Small intestine (tissue), 7 donors: ENCODE measurements around the gene FMR1NB. TPM values are rescaled to one million over a fixed set of nuclear protein-coding genes. Genes with fewer than 3 reads are reported as not detected.

ENCODE experiments used
- DNase-seq, 2 donors: peaks; one replicate each; pipeline versions ENCODE4 v3.0.0 to v3.0.0-alpha.2; 2013
- FAIRE-seq: peaks from 2 replicates; lab custom pipeline; 2012; peaks lifted over from hg19 to GRCh38; lab: Jason Lieb, UNC
- H3K27ac ChIP-seq, 3 donors: one replicate each; pipeline ENCODE4 v1.5.1; 2013; ENCODE audit warnings: low read length in 2 of 3, mild to moderate bottlenecking in 2 of 3, control low read depth in 1 of 3, inconsistent platforms in 1 of 3, low read depth in 1 of 3, moderate library complexity in 1 of 3
- H3K27me3 ChIP-seq, 3 donors: one replicate each; pipeline ENCODE4 v1.6.1; 2013; ENCODE audit warnings: low read length in 3 of 3, inconsistent platforms in 1 of 3; ENCODE audit not compliant: control insufficient read depth in 3 of 3, insufficient read depth in 3 of 3
- H3K36me3 ChIP-seq, 3 donors: one replicate each; pipeline ENCODE4 v1.6.1; 2013; ENCODE audit warnings: low read length in 3 of 3, inconsistent platforms in 1 of 3, low read depth in 1 of 3, mild to moderate bottlenecking in 1 of 3, moderate library complexity in 1 of 3; ENCODE audit not compliant: control insufficient read depth in 3 of 3, insufficient read depth in 2 of 3
- H3K4me1 ChIP-seq, 3 donors: one replicate each; pipeline ENCODE4 v1.6.1; 2013; ENCODE audit warnings: low read length in 2 of 3, inconsistent platforms in 1 of 3, low read depth in 1 of 3, mild to moderate bottlenecking in 1 of 3, moderate library complexity in 1 of 3; ENCODE audit not compliant: control insufficient read depth in 3 of 3, insufficient read depth in 2 of 3
- H3K4me3 ChIP-seq, 3 donors: one replicate each; pipeline ENCODE4 v1.5.1; 2013; ENCODE audit warnings: low read length in 3 of 3, control low read depth in 1 of 3, inconsistent platforms in 1 of 3, low read depth in 1 of 3, mild to moderate bottlenecking in 1 of 3, moderate library complexity in 1 of 3
- H3K9me3 ChIP-seq, 2 donors: one replicate each; pipeline ENCODE4 v1.6.1; 2013; ENCODE audit warnings: low read depth in 1 of 2, low read length in 1 of 2; ENCODE audit not compliant: control insufficient read depth in 2 of 2, insufficient read depth in 1 of 2
- WGBS, 3 donors: extraction: QIAGEN DNeasy Blood & Tissue Kit; methylation state at CpG; one replicate each; pipeline ENCODE4 v1.1.7; 2013; 5-methylcytosine and 5-hydroxymethylcytosine counted together
- polyA plus RNA-seq, 4 donors: library from polyadenylated mRNA; stranded (reverse) in 3 of 4; unstranded in 1 of 4; fragments of 200-250 nt in 3 of 4; fragments of 120-200 nt in 1 of 4; gene quantifications; one replicate each; pipeline versions ENCODE4 v1.2.1 to v1.2.3, GENCODE V29; 2013
- donor health status: healthy with polysubstance abuse.
- donor health status: control.
- donor health status: control.
- donor health status: Bipolar disorder and iron deficiency.
- donor health status: healthy.

FMR1NB gene
- polyA plus RNA-seq, 4 donors, result not detected

- 48 to 100% (median 83%) methylated on average over 1 of the region's 1 CpG for WGBS, 3 donors
- FAIRE-seq, result no peak
Measured at GRCh38 chrX:147958291-147958690, 22.8 kb upstream of the FMR1NB start.

GRCh38 chrX:147960722-147961121 lies 20.4 kb upstream of the FMR1NB start:
- no peak overlapping the region for H3K27ac ChIP-seq
- no peaks in the 10 kb centered on the region for H3K27me3 ChIP-seq
- no peaks in the 10 kb centered on the region for H3K9me3 ChIP-seq
- H3K4me3 ChIP-seq, result no peak overlapping the region
- DNase-seq (no peak), FAIRE-seq (no peak)
- H3K36me3 ChIP-seq, result no peaks in the 10 kb centered on the region
- no peaks in the 10 kb centered on the region for H3K4me1 ChIP-seq
- 63 to 96% (median 86%) methylated on average over 2 of the region's 2 CpGs for WGBS, 3 donors

More at GRCh38 chrX:147958291-147958690, 22.8 kb upstream of the FMR1NB start:
- no peaks in the 10 kb centered on the region for H3K27me3 ChIP-seq
- no peaks in the 10 kb centered on the region for H3K9me3 ChIP-seq
- H3K36me3 ChIP-seq, result no peaks in the 10 kb centered on the region
- no peak overlapping the region for H3K4me3 ChIP-seq
- H3K4me1 ChIP-seq, result no peaks in the 10 kb centered on the region
- no peak overlapping the region for H3K27ac ChIP-seq
- no peak for DNase-seq

GRCh38 chrX:147962476-147962875 lies 18.7 kb upstream of the FMR1NB start:
- Histone ChIP-seq H3K27ac (no peak overlapping the region), H3K4me3 (no peak overlapping the region), H3K4me1 (no peaks in the 10 kb centered on the region), H3K27me3 (no peaks in the 10 kb centered on the region), H3K36me3 (no peaks in the 10 kb centered on the region), H3K9me3 (no peaks in the 10 kb centered on the region)
- FAIRE-seq, result no peak
- 31 to 60% (median 50%) methylated on average over 1 of the region's 1 CpG for WGBS, 3 donors
- no peak for DNase-seq

DNA sequence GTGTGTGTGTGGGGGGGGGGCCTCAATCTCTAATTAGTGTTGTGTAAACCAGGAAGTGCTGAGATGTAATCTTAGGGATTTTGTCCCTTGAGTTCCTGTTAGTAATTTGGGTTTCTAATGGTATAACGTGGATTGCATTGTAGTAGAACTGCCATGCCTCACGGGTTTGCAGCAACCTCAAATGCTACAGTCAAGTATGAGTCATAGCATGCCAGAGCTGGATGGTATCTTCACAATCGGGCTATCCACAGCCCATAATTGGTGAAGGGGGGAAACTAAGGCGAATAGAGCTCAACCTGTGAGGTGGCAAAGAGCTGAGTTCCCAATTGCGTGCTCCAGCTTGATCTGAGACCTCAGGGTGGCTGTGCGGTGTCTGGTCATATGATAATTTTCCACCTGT lies 2.2 kb upstream of the FMR1NB start:
- FAIRE-seq, result no peak
- Histone ChIP-seq H3K4me1 (no peaks in the 10 kb centered on the region), H3K9me3 (no peaks in the 10 kb centered on the region), H3K27me3 (no peaks in the 10 kb centered on the region), H3K27ac (no peak overlapping the region), H3K36me3 (no peaks in the 10 kb centered on the region), H3K4me3 (no peak overlapping the region)
- DNase-seq, result no peak
- WGBS, 3 donors, result 60 to 74% (median 64%) methylated on average over 6 of the region's 6 CpGs

- FAIRE-seq, result no peak
- no peak for DNase-seq
- Histone ChIP-seq H3K9me3 (no peaks in the 10 kb centered on the region), H3K4me1 (no peaks in the 10 kb centered on the region), H3K4me3 (no peak overlapping the region), H3K27me3 (no peaks in the 10 kb centered on the region), H3K27ac (no peak overlapping the region), H3K36me3 (no peaks in the 10 kb centered on the region)
- 53 to 82% (median 53%) methylated on average over 2 of the region's 2 CpGs for WGBS, 3 donors
Measured at GRCh38 chrX:148020329-148020728, 39.2 kb downstream of the FMR1NB start.

DNA sequence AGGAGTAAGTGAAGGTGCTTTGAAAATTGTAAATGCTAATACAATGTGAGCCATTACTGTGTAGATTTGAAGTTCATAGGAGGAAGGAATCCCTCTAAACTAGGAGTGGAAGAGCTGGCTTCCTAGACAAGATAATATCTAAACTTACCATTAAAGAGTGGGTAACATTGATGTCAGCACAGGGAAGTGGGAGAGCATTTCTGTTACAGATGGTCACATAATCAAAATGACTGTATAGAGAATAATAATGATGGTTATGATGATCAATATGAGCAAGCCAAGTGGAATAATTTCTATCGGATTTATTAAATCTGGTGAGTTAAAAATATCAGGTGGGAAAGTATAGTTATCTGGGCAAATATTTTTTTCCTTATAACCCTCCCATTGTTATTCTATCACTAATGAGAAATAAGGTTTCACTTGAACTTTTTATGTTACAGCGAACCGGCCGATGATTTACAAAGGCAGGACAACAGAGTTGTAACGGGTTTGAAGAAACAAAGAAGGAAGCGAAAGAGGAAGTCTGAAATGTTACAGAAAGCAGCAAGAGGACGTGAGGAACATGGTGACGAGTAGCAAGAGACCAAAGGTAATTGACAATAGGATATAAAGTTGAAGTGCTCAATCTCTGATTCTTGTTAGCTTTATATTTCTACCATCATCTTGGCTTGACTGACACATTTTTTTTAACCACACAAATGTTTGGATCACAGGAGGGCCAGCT lies 43.5 kb downstream of the FMR1NB start:
- no peak overlapping the region for H3K4me3 ChIP-seq
- H3K9me3 ChIP-seq, result no peaks in the 10 kb centered on the region
- DNase-seq (no peak), FAIRE-seq (no peak)
- H3K4me1 ChIP-seq, result no peaks in the 10 kb centered on the region
- H3K27me3 ChIP-seq, result no peaks in the 10 kb centered on the region
- no peaks in the 10 kb centered on the region for H3K36me3 ChIP-seq
- no peak overlapping the region for H3K27ac ChIP-seq
- WGBS, 3 donors, result 63 to 78% (median 67%) methylated on average over 8 of the region's 8 CpGs

- H3K4me3 ChIP-seq, result no peak overlapping the region
- WGBS, 3 donors, result 37 to 59% (median 55%) methylated on average over 2 of the region's 2 CpGs
- no peak overlapping the region for H3K27ac ChIP-seq
- no peaks in the 10 kb centered on the region for H3K9me3 ChIP-seq
- no peaks in the 10 kb centered on the region for H3K27me3 ChIP-seq
- DNase-seq (no peak), FAIRE-seq (no peak)
- H3K4me1 ChIP-seq, result no peaks in the 10 kb centered on the region
- no peaks in the 10 kb centered on the region for H3K36me3 ChIP-seq
Measured at GRCh38 chrX:148035380-148035779, 54.2 kb downstream of the FMR1NB start.

- no peak overlapping the region for H3K27ac ChIP-seq
- no peaks in the 10 kb centered on the region for H3K27me3 ChIP-seq
- 77 to 100% (median 88%) methylated on average over 1 of the region's 1 CpG for WGBS, 3 donors
- no peak overlapping the region for H3K4me3 ChIP-seq
- no peak for DNase-seq
- FAIRE-seq, result no peak
- no peaks in the 10 kb centered on the region for H3K36me3 ChIP-seq
- no peaks in the 10 kb centered on the region for H3K9me3 ChIP-seq
- no peaks in the 10 kb centered on the region for H3K4me1 ChIP-seq
Measured at GRCh38 chrX:148037020-148037419, 55.9 kb downstream of the FMR1NB start.
